ENCODE measurements around the gene B4GALT1.

DNA sequence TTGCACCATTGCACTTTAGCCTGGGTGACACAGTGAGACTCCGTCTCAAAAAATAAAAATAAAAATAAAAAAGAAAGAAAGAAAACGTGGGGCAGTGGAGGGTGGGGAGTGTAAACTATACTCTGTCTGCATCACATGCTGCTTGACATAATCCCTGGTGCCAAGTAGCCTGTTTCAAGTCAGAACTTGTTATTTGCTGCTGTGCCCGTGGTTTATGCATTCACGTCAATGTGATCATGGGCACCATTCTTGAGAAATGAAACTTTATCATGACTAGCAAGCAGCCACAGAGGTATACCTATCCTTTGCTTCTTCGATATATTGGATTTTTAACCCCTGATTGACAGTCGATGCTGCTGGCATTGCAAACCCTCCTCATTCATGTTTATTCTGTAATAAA is 86.6 kb downstream of the B4GALT1 start:
- no peak for TF ChIP-seq HMGA2 (CRISPR knock-in tag; IDR thresholded peaks at IDR 0.05)
- TF ChIP-seq NFYB (CRISPR knock-in tag; conservative IDR thresholded peaks at IDR 0.05; ENCODE audit: low read depth), result no peak
- TF ChIP-seq, protein P1, sequence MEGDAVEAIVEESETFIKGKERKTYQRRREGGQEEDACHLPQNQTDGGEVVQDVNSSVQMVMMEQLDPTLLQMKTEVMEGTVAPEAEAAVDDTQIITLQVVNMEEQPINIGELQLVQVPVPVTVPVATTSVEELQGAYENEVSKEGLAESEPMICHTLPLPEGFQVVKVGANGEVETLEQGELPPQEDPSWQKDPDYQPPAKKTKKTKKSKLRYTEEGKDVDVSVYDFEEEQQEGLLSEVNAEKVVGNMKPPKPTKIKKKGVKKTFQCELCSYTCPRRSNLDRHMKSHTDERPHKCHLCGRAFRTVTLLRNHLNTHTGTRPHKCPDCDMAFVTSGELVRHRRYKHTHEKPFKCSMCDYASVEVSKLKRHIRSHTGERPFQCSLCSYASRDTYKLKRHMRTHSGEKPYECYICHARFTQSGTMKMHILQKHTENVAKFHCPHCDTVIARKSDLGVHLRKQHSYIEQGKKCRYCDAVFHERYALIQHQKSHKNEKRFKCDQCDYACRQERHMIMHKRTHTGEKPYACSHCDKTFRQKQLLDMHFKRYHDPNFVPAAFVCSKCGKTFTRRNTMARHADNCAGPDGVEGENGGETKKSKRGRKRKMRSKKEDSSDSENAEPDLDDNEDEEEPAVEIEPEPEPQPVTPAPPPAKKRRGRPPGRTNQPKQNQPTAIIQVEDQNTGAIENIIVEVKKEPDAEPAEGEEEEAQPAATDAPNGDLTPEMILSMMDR (IDR thresholded peaks at IDR 0.05), result no peak
- TF ChIP-seq FOXJ3 (CRISPR knock-in tag; IDR thresholded peaks at IDR 0.05; ENCODE audit: borderline replicate concordance), result no peak
- no peak for TF ChIP-seq ZNF232 (CRISPR knock-in tag; IDR thresholded peaks at IDR 0.05)
- no peak for TF ChIP-seq TEAD4 (CRISPR knock-in tag; IDR thresholded peaks at IDR 0.05)
- TF ChIP-seq, protein P2, sequence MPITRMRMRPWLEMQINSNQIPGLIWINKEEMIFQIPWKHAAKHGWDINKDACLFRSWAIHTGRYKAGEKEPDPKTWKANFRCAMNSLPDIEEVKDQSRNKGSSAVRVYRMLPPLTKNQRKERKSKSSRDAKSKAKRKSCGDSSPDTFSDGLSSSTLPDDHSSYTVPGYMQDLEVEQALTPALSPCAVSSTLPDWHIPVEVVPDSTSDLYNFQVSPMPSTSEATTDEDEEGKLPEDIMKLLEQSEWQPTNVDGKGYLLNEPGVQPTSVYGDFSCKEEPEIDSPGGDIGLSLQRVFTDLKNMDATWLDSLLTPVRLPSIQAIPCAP (CRISPR knock-in tag; IDR thresholded peaks at IDR 0.05), result no peak
- TF ChIP-seq, protein P3, sequence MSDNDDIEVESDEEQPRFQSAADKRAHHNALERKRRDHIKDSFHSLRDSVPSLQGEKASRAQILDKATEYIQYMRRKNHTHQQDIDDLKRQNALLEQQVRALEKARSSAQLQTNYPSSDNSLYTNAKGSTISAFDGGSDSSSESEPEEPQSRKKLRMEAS (CRISPR knock-in tag; IDR thresholded peaks at IDR 0.05), result no peak
- TF ChIP-seq SP1 (CRISPR knock-in tag; conservative IDR thresholded peaks at IDR 0.05), result no peak
- TF ChIP-seq, protein P4, sequence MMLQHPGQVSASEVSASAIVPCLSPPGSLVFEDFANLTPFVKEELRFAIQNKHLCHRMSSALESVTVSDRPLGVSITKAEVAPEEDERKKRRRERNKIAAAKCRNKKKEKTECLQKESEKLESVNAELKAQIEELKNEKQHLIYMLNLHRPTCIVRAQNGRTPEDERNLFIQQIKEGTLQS (CRISPR knock-in tag; conservative IDR thresholded peaks at IDR 0.05), result no peak
- TF ChIP-seq SMAD3 (CRISPR knock-in tag; IDR thresholded peaks at IDR 0.05; ENCODE audit: borderline replicate concordance), result no peak

Measured in WTC11 (cell line).